Measurements from ENCODE around the gene ANO10.
"Not testable (repeated sequence)": the region's sequence is repeated elsewhere in the genome, so short reads cannot be mapped to it uniquely, and the experiment has no call there.

The ANO10 gene

GRCh38 chr3:43573576-43573975 lies 48.2 kb downstream of the ANO10 start:
- DNase-seq, result no peak

- DNase-seq, result not testable (repeated sequence)
These were observed 56.0 kb downstream of the ANO10 start for GRCh38 chr3:43565661-43566341.

- DNase-seq, result no peak
These were observed 61.9 kb downstream of the ANO10 start for GRCh38 chr3:43559961-43560360.

GRCh38 chr3:43558171-43558570 lies 63.6 kb downstream of the ANO10 start:
- no peak for DNase-seq

- no peak for DNase-seq
These were observed 72.1 kb downstream of the ANO10 start for GRCh38 chr3:43549626-43550290.

- peak; percentile 58 for DNase-seq
These were observed 77.5 kb downstream of the ANO10 start for GRCh38 chr3:43544277-43544676.

GRCh38 chr3:43542328-43543043 lies 79.3 kb downstream of the ANO10 start:
- DNase-seq, result no peak

- no peak for DNase-seq
These were observed 81.2 kb downstream of the ANO10 start for GRCh38 chr3:43540624-43541023.

- DNase-seq, result no peak
These were observed 82.5 kb downstream of the ANO10 start for GRCh38 chr3:43539321-43539720.

- DNase-seq, result peak; percentile 79
These were observed 84.6 kb downstream of the ANO10 start for GRCh38 chr3:43537225-43537624.

GRCh38 chr3:43534675-43535074 lies 87.1 kb downstream of the ANO10 start:
- no peak for DNase-seq

GRCh38 chr3:43533009-43533408 lies 88.8 kb downstream of the ANO10 start:
- DNase-seq, result no peak

- no peak for DNase-seq
These were observed 90.0 kb downstream of the ANO10 start for GRCh38 chr3:43531835-43532234.

- DNase-seq, result no peak
These were observed 93.2 kb downstream of the ANO10 start for GRCh38 chr3:43528498-43529099.

- no peak for DNase-seq
These were observed 94.9 kb downstream of the ANO10 start for GRCh38 chr3:43526956-43527355.

GRCh38 chr3:43525941-43526607 lies 95.7 kb downstream of the ANO10 start:
- DNase-seq, result no peak

GRCh38 chr3:43525386-43525785 lies 96.4 kb downstream of the ANO10 start:
- no peak for DNase-seq

GRCh38 chr3:43523454-43524053 lies 98.3 kb downstream of the ANO10 start:
- DNase-seq, result no peak

- DNase-seq, result no peak
These were observed 99.0 kb downstream of the ANO10 start for GRCh38 chr3:43522727-43523362.

- DNase-seq, result no peak
These were observed 99.9 kb downstream of the ANO10 start for GRCh38 chr3:43521941-43522340.

GRCh38 chr3:43518515-43518914 lies 103.3 kb downstream of the ANO10 start:
- DNase-seq, result peak; percentile 21

- no peak for DNase-seq
These were observed 105.7 kb downstream of the ANO10 start for GRCh38 chr3:43515970-43516635.
